HG02798 (cell line): Measurements from ENCODE around the gene DAPK3.
"Not testable (repeated sequence)": the region's sequence is repeated elsewhere in the genome, so short reads cannot be mapped to it uniquely, and the experiment has no call there.

Experiments used
- ATAC-seq: cut with Tn5 transposase; IDR thresholded peaks from one replicate; pipeline ENCODE4 v1.9.1; 2021; ENCODE audit warnings: mild to moderate bottlenecking; ENCODE audit not compliant: unreplicated experiment, poor library complexity

Gene DAPK3

GRCh38 chr19:4007021-4007835, 36.3 kb upstream of the DAPK3 start, which contains the start of gene PIAS4:
Gene PIAS4, plus strand, starts transcription at chr19:4007736. Its CDS starts 25 bp downstream, at chr19:4007761.
- ATAC-seq: peak; percentile 93

- ATAC-seq: not testable (repeated sequence)
Measured at GRCh38 chr19:4005436-4005835, 34.5 kb upstream of the DAPK3 start.

- ATAC-seq: not testable (repeated sequence)
Measured at GRCh38 chr19:4000798-4001197, 29.9 kb upstream of the DAPK3 start.

GRCh38 chr19:3998667-3999412, 27.9 kb upstream of the DAPK3 start:
- not testable (repeated sequence) for ATAC-seq

- ATAC-seq: no peak
Measured at GRCh38 chr19:3995607-3996006, 24.7 kb upstream of the DAPK3 start.

GRCh38 chr19:3990815-3991117, 19.9 kb upstream of the DAPK3 start:
- no peak for ATAC-seq

- ATAC-seq: peak; percentile 50
Measured at GRCh38 chr19:3987619-3988371, 16.9 kb upstream of the DAPK3 start.

GRCh38 chr19:3986260-3987041, 15.6 kb upstream of the DAPK3 start:
- ATAC-seq: no peak

- no peak for ATAC-seq
Measured at GRCh38 chr19:3985643-3986259, 14.9 kb upstream of the DAPK3 start.

GRCh38 chr19:3984908-3985642, 14.2 kb upstream of the DAPK3 start, which contains the start of gene EEF2:
Gene EEF2, minus strand, starts transcription at chr19:3985463. Its CDS starts 83 bp downstream, at chr19:3985380.
- peak; percentile 70 for ATAC-seq

- ATAC-seq: no peak
Measured at GRCh38 chr19:3984584-3984907, 13.6 kb upstream of the DAPK3 start.

GRCh38 chr19:3983936-3984583, 13.2 kb upstream of the DAPK3 start:
- ATAC-seq: no peak

- no peak for ATAC-seq
Measured at GRCh38 chr19:3983542-3983914, 12.6 kb upstream of the DAPK3 start.

GRCh38 chr19:3982701-3983541, 12.0 kb upstream of the DAPK3 start:
- no peak for ATAC-seq

- ATAC-seq: no peak
Measured at GRCh38 chr19:3981736-3982681, 11.1 kb upstream of the DAPK3 start.

GRCh38 chr19:3981373-3981735, 10.5 kb upstream of the DAPK3 start:
- no peak for ATAC-seq
